NCI-H128 (cell line): ENCODE data around the gene DGKK.
"Not testable (repeated sequence)": the region's sequence is repeated elsewhere in the genome, so short reads cannot be mapped to it uniquely, and the experiment has no call there.

Experiments
- DNase-seq: peaks from one replicate; lab custom pipeline; 2025; ENCODE audit not compliant: unreplicated experiment; lab: John Stamatoyannopoulos, UW

DGKK gene

GRCh38 chrX:50430917-50431575, 39.6 kb downstream of the DGKK start:
- DNase-seq: no peak

DNA sequence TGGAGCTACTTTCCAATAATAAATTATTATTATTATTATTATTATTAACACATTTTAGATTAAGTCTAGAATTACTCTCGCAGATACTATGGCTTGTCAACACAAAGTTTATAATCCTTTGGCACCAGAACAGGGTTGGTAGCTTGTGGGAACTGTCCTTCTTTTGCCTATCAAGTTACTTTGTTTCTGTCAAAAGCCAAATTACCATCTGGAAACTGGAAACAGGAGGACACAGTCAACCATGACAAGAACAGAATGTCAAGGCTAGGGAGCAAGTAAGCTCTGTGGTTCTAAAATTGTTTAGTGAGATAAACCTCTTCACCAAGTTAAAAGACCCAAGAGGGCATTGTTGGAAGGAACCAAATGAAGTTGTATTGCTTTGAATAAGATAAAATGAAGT, 42.5 kb downstream of the DGKK start:
- no peak for DNase-seq

DNA sequence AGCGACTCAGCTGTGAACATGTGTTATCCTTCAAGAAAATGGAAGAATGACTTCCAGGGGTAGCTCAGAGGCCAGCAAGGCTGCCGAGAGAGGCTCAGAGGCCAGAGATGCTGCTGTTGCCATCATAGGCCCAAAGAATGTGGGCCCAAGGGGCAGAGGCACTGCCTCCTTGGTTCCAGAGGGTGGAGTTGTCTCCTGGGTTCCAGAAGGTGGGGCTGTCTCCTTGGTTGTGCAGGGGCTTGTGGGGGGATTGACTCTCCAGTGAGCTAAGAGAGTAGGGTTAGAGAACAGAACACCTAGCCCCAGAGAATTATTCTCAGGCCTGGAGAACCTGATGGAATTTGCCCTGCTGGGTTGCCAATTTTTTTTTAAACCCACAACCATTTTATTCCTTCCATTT, 62.6 kb downstream of the DGKK start:
- no peak for DNase-seq

DNA sequence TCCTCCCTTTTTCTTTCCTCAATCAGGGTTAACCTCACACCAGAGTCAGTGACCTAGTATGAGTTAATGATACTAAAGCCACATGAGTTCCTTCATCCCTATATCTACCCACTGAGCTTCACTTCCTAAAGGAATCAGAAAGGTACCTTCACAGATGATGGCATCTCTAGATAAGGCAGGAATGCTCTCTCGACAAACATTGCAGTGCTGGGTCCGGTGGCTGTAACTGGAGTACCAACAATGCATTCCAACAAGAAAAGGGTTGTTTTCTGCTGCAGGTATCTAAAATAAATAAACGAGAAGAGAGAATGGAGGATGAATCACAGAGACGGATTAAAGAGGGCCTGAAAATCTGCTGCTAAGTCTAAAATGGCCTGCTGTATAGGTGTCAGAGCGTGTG, 66.7 kb downstream of the DGKK start:
- DNase-seq: no peak

GRCh38 chrX:50402886-50403285, 67.7 kb downstream of the DGKK start:
- DNase-seq: no peak

DNA sequence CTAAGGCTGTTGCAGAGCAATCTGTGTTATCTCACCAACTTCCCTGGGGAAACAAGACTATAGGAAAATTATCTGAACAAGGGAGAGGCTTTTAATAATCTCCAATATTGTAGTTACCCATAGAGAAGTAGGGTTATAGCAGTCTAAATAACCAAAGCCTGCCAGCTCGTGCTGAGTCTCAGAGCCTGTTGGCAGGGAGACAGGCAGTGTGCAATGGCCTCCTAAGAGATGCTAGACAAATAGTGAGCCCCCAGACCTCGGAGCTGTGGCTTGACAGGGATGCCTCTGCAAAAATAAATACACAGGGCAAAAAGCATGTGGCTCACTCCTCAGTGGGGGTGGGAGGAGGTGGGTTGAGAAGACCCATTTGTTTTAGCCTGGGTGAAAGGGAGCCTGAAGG, 76.7 kb downstream of the DGKK start:
- no peak for DNase-seq

GRCh38 chrX:50386520-50386919, 84.1 kb downstream of the DGKK start:
- no peak for DNase-seq

DNA sequence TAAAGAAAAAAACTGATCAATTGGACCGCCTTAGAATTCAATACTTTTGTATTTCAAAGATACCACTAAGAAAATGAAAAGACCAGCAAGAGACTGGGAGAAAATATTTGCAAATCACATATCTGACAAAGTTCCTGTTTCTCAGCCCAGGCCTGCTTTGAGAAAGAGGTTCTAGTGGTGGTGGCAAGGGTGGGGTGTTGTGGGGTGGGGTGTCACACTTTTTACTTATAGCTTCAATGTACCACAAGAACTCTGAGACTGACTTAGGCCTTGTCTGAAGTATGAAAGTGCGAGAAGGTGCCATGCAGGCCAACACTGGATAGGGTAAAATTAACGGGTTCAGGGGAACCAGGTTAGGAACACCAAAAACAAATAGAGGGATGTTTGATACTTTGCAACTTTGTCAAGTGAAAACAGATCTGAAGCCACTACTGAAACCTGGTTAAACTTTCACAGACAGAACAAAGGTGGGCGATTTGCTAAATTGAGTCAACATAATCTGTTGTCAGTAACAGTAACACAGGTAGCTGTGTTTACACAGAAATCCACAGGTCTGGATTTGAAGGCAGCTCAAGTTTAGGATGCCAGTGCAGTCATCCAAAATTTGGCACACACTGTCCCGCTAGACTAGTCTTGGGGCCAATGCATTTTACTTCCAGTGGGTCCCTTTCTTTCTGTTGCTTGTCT, 88.8 kb downstream of the DGKK start:
- no peak for DNase-seq

DNA sequence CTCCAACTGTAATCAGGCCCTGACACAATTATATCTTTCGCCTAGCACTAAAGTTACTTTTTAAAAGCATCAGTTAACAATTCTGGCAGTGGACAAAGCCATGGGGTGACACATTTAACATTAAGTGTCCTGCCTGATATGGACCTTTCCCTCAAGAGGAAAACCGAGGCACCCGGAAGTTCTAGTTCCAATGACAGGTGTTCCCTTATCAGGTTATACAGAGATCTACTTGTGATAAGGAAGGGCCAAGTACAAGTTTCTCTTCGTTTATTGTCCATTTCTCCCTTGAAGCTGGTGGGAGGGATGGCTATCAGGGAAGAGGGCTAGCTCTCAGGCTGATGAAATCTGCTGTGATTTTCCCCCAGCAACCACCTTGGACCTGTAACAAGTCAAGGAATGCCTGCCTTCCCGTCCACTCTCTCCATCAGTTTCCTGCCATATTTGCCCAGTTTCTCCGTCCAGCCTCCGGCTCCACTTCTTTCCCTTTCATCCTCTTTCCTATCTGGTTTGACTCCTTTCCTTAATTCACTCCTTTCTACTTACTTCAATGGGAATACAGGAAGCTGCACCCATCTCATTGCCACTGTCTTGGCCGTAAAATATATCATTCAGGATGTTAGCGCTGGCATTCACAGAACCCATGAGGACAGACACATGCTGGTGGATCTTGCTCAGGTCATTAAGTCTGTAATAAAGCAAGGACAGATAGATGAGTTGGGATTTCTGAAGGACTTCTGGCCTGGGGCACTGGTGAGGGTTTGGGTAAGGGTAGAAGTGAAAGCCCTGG, 95.0 kb downstream of the DGKK start:
- DNase-seq: no peak

GRCh38 chrX:50372966-50373365, 97.7 kb downstream of the DGKK start:
- DNase-seq: no peak

DNA sequence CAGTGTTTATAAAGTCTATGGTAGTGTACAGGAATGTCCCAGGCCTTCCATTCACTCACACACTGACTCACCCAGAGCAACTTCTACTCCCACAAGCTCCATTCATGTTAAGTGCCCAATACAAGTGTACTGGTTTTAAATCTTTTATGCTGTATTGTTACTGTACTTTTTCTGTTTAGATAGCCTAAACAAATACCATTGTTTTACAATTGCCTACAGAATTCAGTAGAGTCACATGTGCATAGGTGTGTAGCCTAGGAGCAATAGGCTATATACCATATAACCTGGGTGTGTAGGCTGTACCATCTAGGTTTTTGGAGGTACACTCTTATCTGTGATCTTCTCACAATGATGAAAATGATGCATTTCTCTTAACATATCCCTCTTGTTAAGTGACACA, 126.7 kb downstream of the DGKK start:
- DNase-seq: no peak

- no peak for DNase-seq
These were observed 137.3 kb downstream of the DGKK start for GRCh38 chrX:50333308-50333707.

DNA sequence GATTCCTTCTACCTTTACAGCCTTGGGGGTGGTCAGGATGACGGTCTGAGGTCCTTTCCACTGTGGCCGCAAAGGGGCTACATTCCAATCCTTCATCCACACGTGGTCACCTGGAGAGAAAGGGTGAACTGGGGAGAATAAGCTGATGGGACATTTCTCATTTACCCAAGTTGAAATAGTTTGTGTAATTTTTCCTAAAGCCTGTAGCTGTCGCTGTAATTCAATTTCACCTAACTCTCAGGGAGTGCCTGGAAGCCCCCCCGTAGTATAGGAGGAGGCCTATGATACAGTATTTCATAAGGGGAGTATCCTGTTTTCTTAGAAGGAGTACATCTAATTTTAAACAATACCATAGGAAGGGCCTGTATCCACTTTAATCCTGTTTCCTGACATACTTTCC, 138.0 kb downstream of the DGKK start:
- DNase-seq: not testable (repeated sequence)

- no peak for DNase-seq
These were observed 143.4 kb downstream of the DGKK start for GRCh38 chrX:50327235-50327634.
